MCF 10A (cell line): ENCODE results near the gene PDCD6IP. TPM values are rescaled to one million over a fixed set of nuclear protein-coding genes. Genes with fewer than 3 reads are reported as not detected.
A peak's percentile ranks its signal among the peaks of the same experiment; 100 is the strongest.

ENCODE experiments used
- BruUV-seq: library from RNA; stranded (reverse); fragments of 400-500 nt; replicated peaks from 2 replicates; lab custom pipeline; 2021; lab: Mats Ljungman, UMichigan
- CTCF ChIA-PET: fragments of 300-600 bp; sonication (Branson Sonifier 250); formaldehyde crosslinking; extraction: SDS; loops from one replicate; lab custom pipeline; 2021; ENCODE audit warnings: antibody characterized with exemption, inconsistent platforms; lab: Yijun Ruan, JAX
- POLR2A ChIA-PET: fragments of 300-600, 350-650 bp; sonication (Branson Sonifier 250); formaldehyde crosslinking; extraction: SDS; loops from one replicate; lab custom pipeline; 2020; ENCODE audit warnings: antibody characterized with exemption, inconsistent platforms; lab: Yijun Ruan, JAX
- DNase-seq: peaks from one replicate; pipeline ENCODE4 v3.0.0-alpha.2; 2018; ENCODE audit not compliant: unreplicated experiment
- H3K27ac Mint-ChIP-seq: one replicate; pipeline ENCODE4 v1.8.0; 2022; ENCODE audit warnings: mild to moderate bottlenecking, low read depth, mixed read lengths; ENCODE audit not compliant: unreplicated experiment
- H3K27me3 Mint-ChIP-seq: one replicate; pipeline ENCODE4 v1.8.0; 2022; ENCODE audit warnings: mixed read lengths; ENCODE audit not compliant: insufficient read depth, unreplicated experiment
- H3K36me3 Mint-ChIP-seq: one replicate; pipeline ENCODE4 v1.8.0; 2022; ENCODE audit warnings: mild to moderate bottlenecking, moderate library complexity, mixed read lengths; ENCODE audit not compliant: insufficient read depth, unreplicated experiment
- H3K4me1 Mint-ChIP-seq: one replicate; pipeline ENCODE4 v1.8.0; 2022; ENCODE audit warnings: mixed read lengths; ENCODE audit not compliant: insufficient read depth, unreplicated experiment
- H3K4me3 Mint-ChIP-seq: one replicate; pipeline ENCODE4 v1.8.0; 2022; ENCODE audit warnings: mild to moderate bottlenecking, moderate library complexity, mixed read lengths; ENCODE audit not compliant: unreplicated experiment
- H3K9me3 Mint-ChIP-seq: one replicate; pipeline ENCODE4 v1.8.0; 2022; ENCODE audit warnings: mixed read lengths; ENCODE audit not compliant: unreplicated experiment
- intact Hi-C: fragments of 100-400 bp; cut with micrococcal nuclease; formaldehyde crosslinking; loops from 2 replicates; pipeline ENCODE4 v1.14.1; 2022
- total RNA-seq: library from RNA; stranded (reverse); gene quantifications from 2 replicates; pipeline ENCODE4 v1.2.3, GENCODE V29; 2022
- TF ChIP-seq, protein P1 (sequence below): fragments of 200-600 bp; IDR thresholded peaks from one replicate; pipeline ENCODE4 v1.8.0; 2022; ENCODE audit warnings: antibody characterized with exemption, mild to moderate bottlenecking; ENCODE audit not compliant: unreplicated experiment

PDCD6IP gene
- total RNA-seq, 1 experiment from 2014 or later = 286 TPM

DNA sequence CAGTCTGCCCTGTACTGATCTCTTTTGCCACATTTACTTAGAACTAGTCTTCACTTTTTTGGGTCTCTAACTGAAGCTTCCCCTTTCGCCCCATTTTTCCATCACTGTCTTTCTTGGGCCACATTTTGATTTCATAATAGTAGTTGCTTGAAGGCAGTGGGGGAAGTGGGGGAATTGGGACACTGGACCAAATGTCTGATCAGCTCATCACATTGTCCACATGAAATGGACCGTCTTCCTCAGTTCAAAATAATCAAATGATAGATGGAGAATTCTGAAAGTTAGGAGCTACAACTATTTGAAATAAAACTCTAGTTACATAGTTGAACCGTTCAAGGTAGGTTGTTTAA, 747 bp downstream of the PDCD6IP start:
- BruUV-seq = no TSS peak
- Mint-ChIP-seq H3K4me1 (peaks cover 46% of the 10 kb centered on the region), H3K9me3 (peaks cover 10% of the 10 kb centered on the region)

DNA sequence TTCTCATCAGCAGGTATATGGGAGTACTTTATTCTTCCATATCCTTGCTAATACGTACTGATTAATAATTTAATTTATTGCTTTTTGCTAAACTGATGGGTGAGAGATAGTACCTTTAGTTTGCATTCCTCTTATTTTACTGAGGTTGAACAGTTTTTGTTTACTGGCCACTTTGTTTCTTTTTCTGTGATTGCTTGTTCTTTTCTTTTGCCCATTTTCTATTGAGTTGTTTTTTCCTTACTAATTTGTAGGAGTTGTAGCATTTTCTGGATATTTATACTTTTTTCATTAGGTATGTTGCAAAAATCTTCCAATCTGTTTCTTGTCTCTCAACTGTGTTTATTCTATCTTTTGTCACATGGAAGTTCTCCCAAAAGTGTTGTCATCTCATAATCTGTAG, 4.8 kb downstream of the PDCD6IP start:
- Mint-ChIP-seq H3K27me3 (no peaks in the 10 kb centered on the region), H3K9me3 (peaks cover 10% of the 10 kb centered on the region), H3K27ac (no peak overlapping the region), H3K4me3 (no peak overlapping the region), H3K4me1 (peaks cover 49% of the 10 kb centered on the region), H3K36me3 (peaks cover 28% of the 10 kb centered on the region)
- TF ChIP-seq, protein P1, sequence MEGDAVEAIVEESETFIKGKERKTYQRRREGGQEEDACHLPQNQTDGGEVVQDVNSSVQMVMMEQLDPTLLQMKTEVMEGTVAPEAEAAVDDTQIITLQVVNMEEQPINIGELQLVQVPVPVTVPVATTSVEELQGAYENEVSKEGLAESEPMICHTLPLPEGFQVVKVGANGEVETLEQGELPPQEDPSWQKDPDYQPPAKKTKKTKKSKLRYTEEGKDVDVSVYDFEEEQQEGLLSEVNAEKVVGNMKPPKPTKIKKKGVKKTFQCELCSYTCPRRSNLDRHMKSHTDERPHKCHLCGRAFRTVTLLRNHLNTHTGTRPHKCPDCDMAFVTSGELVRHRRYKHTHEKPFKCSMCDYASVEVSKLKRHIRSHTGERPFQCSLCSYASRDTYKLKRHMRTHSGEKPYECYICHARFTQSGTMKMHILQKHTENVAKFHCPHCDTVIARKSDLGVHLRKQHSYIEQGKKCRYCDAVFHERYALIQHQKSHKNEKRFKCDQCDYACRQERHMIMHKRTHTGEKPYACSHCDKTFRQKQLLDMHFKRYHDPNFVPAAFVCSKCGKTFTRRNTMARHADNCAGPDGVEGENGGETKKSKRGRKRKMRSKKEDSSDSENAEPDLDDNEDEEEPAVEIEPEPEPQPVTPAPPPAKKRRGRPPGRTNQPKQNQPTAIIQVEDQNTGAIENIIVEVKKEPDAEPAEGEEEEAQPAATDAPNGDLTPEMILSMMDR = no peak
- POLR2A ChIA-PET = interaction anchor here (0.6 kb wide), 1 partner anchor 24 kb away, joined by 3 read pairs; no protein-coding TSS in a partner anchor
- CTCF ChIA-PET = no interaction called here
- BruUV-seq = no TSS peak
- no peak for DNase-seq
- intact Hi-C loops = no loop called here

More for the DNA sequence above, 747 bp downstream of the PDCD6IP start:
- Mint-ChIP-seq H3K36me3 (peaks cover 23% of the 10 kb centered on the region), H3K4me3 (peak overlapping the region; percentile 90), H3K27me3 (no peaks in the 10 kb centered on the region), H3K27ac (peak overlapping the region; percentile 93)
- intact Hi-C loops = no loop called here
- CTCF ChIA-PET = interaction anchor here (0.6 to 1.4 kb wide), 7 partner anchors 11 to 433 kb away, joined by 3 to 6 read pairs (median 3); no protein-coding TSS in a partner anchor
- DNase-seq = no peak
- TF ChIP-seq, protein P1 = no peak
- POLR2A ChIA-PET = interaction anchor here (0.6 to 5.0 kb wide), 22 partner anchors 8 to 1108 kb away, joined by 3 to 53 read pairs (median 6); partner anchors contain the start of genes CLASP2, CRTAP and UBP1

DNA sequence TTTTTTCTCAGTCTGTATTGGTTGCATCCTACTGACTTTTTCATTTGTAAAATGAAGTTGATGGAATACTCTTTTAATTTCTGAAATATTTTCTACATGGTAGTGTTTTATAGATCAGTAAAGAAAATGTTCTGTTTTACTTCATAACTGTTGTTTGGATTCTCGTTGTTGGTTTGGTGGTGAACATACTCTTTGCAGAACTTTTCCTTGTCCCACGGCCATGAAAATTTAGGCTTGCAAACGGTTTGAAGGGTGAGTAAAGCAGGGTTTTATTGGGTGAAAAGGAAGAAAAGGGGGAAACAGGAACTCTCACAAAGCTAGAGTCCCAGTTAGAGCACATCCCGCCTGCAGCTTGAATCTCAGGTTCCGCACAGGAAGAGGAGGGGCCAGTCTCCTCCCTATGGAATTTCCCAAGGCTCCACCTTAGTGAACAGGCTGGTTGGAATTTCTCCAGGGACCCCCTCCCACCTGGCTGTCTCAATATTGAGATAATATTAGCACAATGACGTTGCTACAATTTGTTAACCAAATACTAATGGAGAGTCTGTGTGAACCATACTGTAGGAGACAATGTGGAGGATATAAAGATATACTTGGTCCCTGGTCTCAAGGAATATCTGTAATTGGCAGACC, 5.6 kb downstream of the PDCD6IP start:
- TF ChIP-seq, protein P1 = no peak
- DNase-seq = no peak
- Mint-ChIP-seq H3K36me3 (peaks cover 28% of the 10 kb centered on the region), H3K9me3 (peaks cover 10% of the 10 kb centered on the region), H3K27ac (no peak overlapping the region), H3K4me1 (peaks cover 57% of the 10 kb centered on the region), H3K27me3 (no peaks in the 10 kb centered on the region), H3K4me3 (no peak overlapping the region)
- CTCF ChIA-PET = interaction anchor here (0.6 kb wide), 1 partner anchor 17 kb away, joined by 4 read pairs; no protein-coding TSS in a partner anchor
- POLR2A ChIA-PET = no interaction called here
- no TSS peak for BruUV-seq
- intact Hi-C loops = no loop called here

DNA sequence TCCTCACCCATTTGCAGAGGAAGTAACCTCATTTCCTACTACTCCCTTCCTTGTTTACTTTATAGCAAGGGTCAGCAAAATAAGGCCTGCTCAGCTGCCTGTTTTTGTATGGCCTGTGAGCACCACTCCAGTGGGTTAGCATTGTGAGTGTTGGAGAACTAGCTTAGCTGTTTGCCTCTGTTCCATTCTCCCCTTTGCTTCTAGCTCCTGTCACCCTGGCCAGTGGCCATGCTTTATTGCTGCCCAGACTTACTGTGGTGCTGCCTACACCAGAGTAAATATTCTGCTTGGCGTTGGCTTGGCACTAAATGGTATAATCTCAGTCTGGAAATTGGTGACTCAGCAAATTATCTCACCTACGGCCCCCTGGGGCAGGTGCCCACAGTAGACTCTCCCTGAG, 8.8 kb downstream of the PDCD6IP start:
- no TSS peak for BruUV-seq
- DNase-seq = no peak
- Mint-ChIP-seq H3K27me3 (no peaks in the 10 kb centered on the region), H3K4me1 (peaks cover 59% of the 10 kb centered on the region), H3K9me3 (peaks cover 10% of the 10 kb centered on the region), H3K36me3 (peaks cover 24% of the 10 kb centered on the region), H3K4me3 (no peak overlapping the region), H3K27ac (no peak overlapping the region)
- ChIA-PET CTCF (interaction anchor here (1.1 to 1.7 kb wide), 3 partner anchors 9 to 435 kb away, joined by 3 to 11 read pairs (median 3); partner anchors contain the start of gene PDCD6IP), POLR2A (interaction anchor here (1.0 to 2.2 kb wide), 3 partner anchors 8 to 14 kb away, joined by 3 to 10 read pairs (median 3); partner anchors contain the start of gene PDCD6IP)
- TF ChIP-seq, protein P1 = no peak
- intact Hi-C loops = no loop called here
